ENCODE data around the gene ULK2. TPM values are rescaled to one million over a fixed set of nuclear protein-coding genes. Genes with fewer than 3 reads are reported as not detected.

ULK2 gene
- polyA plus RNA-seq, 1 of the 3 experiments (the other 2 are of a cell fraction), result 18.0 TPM

- no peak overlapping the region for H3K9ac ChIP-seq
- H3K4me3 ChIP-seq (ENCODE audit: low read depth in 2 of 2, low read length in 1 of 2), result no peak overlapping the region
- no peak overlapping the region for H2AFZ ChIP-seq (ENCODE audit: low read depth)
- no peaks in the 10 kb centered on the region for H3K9me3 ChIP-seq
- TF ChIP-seq TCF12 (IDR thresholded peaks at IDR 0.05) (no peak), MAX (IDR thresholded peaks at IDR 0.05; ENCODE audit: low read depth) (no peak), REST (IDR thresholded peaks at IDR 0.05; ENCODE audit: low read depth, low read length) (no peak), USF2 (IDR thresholded peaks at IDR 0.05; ENCODE audit: borderline replicate concordance, low read depth, low read length) (no peak), USF1 (IDR thresholded peaks at IDR 0.05; ENCODE audit: borderline replicate concordance, low read depth) (no peak), FOXJ3 (CRISPR knock-in tag; IDR thresholded peaks at IDR 0.05) (no peak), RCOR1 (IDR thresholded peaks at IDR 0.05; ENCODE audit: low read length) (no peak), EP300 (IDR thresholded peaks at IDR 0.05; ENCODE audit: borderline replicate concordance in 1 of 2, low read depth in 1 of 2, low read length in 1 of 2) (no peak), SMC3 (IDR thresholded peaks at IDR 0.05; ENCODE audit: low read depth, low read length) (no peak), FOSL2 (IDR thresholded peaks at IDR 0.05; ENCODE audit: borderline replicate concordance, low read depth) (no peak)
- H3K27me3 ChIP-seq (ENCODE audit: insufficient read depth), result no peaks in the 10 kb centered on the region
- CTCF ChIA-PET, result interaction anchor here (1.3 kb wide), 1 partner anchor 12 kb away, joined by 5 read pairs; the partner anchor contains the start of gene ULK2
- no peaks in the 10 kb centered on the region for H3K79me2 ChIP-seq (ENCODE audit: insufficient read depth)
- POLR2A ChIA-PET, result no interaction called here
- H4K20me1 ChIP-seq (ENCODE audit: insufficient read depth), result no peaks in the 10 kb centered on the region
- H3K9me2 ChIP-seq, result no peaks in the 10 kb centered on the region
- H3K36me3 ChIP-seq (replicated peaks in 1 of 2; ENCODE audit: control insufficient read depth in 1 of 2, insufficient read depth in 2 of 2, low read length in 1 of 2), result no peaks in the 10 kb centered on the region
- no peaks in the 10 kb centered on the region for H3F3A ChIP-seq (replicated peaks; ENCODE audit: insufficient read depth)
- 81% methylated on average over 4 of the region's 4 CpGs for WGBS (ENCODE audit: low lambda C conversion rate)
- no peak for DNase-seq
- H3K27ac ChIP-seq (ENCODE audit: low read depth in 2 of 2, low read length in 1 of 2), result no peak overlapping the region
- no peak overlapping the region for H3K4me2 ChIP-seq
- H3K4me1 ChIP-seq (ENCODE audit: control insufficient read depth in 1 of 2, insufficient read depth in 2 of 2, low read depth in 1 of 2, low read length in 1 of 2), result no peaks in the 10 kb centered on the region
Observed at GRCh38 chr17:19880393-19880792, 12.7 kb upstream of the ULK2 start.

GRCh38 chr17:19877364-19877945 lies 9.7 kb upstream of the ULK2 start:
- no peak overlapping the region for H3K4me2 ChIP-seq
- H3K9me2 ChIP-seq, result no peaks in the 10 kb centered on the region
- no peaks in the 10 kb centered on the region for H3K36me3 ChIP-seq (replicated peaks in 1 of 2; ENCODE audit: control insufficient read depth in 1 of 2, insufficient read depth in 2 of 2, low read length in 1 of 2)
- ChIA-PET CTCF (no interaction called here), POLR2A (no interaction called here)
- H3K27me3 ChIP-seq (ENCODE audit: insufficient read depth), result no peaks in the 10 kb centered on the region
- TF ChIP-seq FOSL2 (IDR thresholded peaks at IDR 0.05; ENCODE audit: borderline replicate concordance, low read depth), result no peak
- no peak for TF ChIP-seq JUND (IDR thresholded peaks at IDR 0.05)
- no peaks in the 10 kb centered on the region for H3K4me1 ChIP-seq (ENCODE audit: control insufficient read depth in 1 of 2, insufficient read depth in 2 of 2, low read depth in 1 of 2, low read length in 1 of 2)
- no peak overlapping the region for H3K27ac ChIP-seq (ENCODE audit: low read depth in 2 of 2, low read length in 1 of 2)
- H3K9ac ChIP-seq, result no peak overlapping the region
- no peaks in the 10 kb centered on the region for H3K79me2 ChIP-seq (ENCODE audit: insufficient read depth)
- H3K9me3 ChIP-seq, result no peaks in the 10 kb centered on the region
- H3F3A ChIP-seq (replicated peaks; ENCODE audit: insufficient read depth), result no peaks in the 10 kb centered on the region
- WGBS (ENCODE audit: low lambda C conversion rate), result 36% methylated on average over 6 of the region's 6 CpGs
- H4K20me1 ChIP-seq (ENCODE audit: insufficient read depth), result no peaks in the 10 kb centered on the region
- no peak overlapping the region for H3K4me3 ChIP-seq (ENCODE audit: low read depth in 2 of 2, low read length in 1 of 2)
- DNase-seq, result no peak
- H2AFZ ChIP-seq (ENCODE audit: low read depth), result no peak overlapping the region

Data from SK-N-SH (cell line).